Measurements from ENCODE around the gene ABCC3. TPM values are rescaled to one million over a fixed set of nuclear protein-coding genes. Genes with fewer than 3 reads are reported as not detected.

The ABCC3 gene
- total RNA-seq, 1 experiment from 2014 or later: 66.2 TPM

DNA sequence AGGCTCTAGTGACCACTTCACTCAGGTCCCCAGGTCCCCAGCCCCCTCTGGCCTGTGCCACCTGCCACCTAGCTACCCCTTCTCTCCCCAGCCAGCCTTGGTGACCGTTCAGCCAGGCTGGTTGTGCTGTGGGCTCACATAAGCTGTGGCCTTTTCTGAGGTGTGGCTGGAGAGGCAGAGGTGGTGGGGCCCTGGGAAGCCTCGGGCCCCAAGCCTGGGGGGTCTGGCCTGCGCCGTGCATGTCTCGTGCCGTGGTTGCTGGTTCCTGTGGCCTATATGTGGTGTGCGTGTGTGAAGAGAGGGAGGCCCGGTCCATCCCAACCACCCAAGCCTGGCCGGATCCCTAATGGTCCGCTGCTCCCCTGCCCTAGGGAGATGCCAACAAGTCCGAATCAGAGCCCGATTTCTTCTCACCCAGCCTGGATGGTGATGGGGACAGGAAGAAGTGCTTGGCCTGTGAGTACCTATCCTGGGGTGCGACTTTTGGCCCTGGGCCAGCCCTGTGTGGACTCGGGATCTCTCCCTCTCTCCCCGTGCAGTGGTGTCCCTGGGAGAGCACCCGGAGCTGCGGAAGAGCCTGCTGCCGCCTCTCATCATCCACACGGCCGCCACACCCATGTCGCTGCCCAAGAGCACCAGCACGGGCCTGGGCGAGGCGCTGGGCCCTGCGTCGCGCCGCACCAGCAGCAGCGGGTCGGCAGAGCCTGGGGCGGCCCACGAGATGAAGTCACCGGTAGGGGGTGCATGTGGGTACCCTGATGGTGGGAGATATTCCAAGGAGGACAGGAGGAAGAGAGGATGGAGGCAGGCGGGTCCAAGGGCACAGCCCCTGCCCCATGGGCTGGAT is 38.3 kb upstream of the ABCC3 start (continued):
- no peak for TF ChIP-seq MAX (IDR thresholded peaks at IDR 0.05)

GRCh38 chr17:50598487-50598886 is 36.2 kb upstream of the ABCC3 start:
- no peak overlapping the region for H2AFZ ChIP-seq (ENCODE audit: low read depth, low read length, poor library complexity, severe bottlenecking)
- BruUV-seq (replicated peaks): no TSS peak
- H3K9me3 ChIP-seq (ENCODE audit: control insufficient read depth in 1 of 2, insufficient read depth in 1 of 2, low read depth in 1 of 2, low read length in 2 of 2): no peaks in the 10 kb centered on the region
- H3K4me3 ChIP-seq (replicated peaks in 1 of 2; ENCODE audit: low read depth in 1 of 2, low read length in 2 of 2): no peak overlapping the region
- RAD21 ChIA-PET (ENCODE audit: low non-redundant PET in 1 of 2, low total read pairs in 2 of 2, uncharacterized antibody in 2 of 2, unreplicated experiment in 2 of 2): no interaction called here
- POLR2A ChIA-PET: interaction anchor here (0.6 kb wide), 1 partner anchor 372 kb away, joined by 4 read pairs; no protein-coding TSS in a partner anchor
- intact Hi-C loops (cut with micrococcal nuclease): no loop called here
- no peak overlapping the region for H3K4me2 ChIP-seq (ENCODE audit: low read length)
- H3K27ac ChIP-seq (ENCODE audit: low read depth, low read length): no peak overlapping the region
- no peaks in the 10 kb centered on the region for H3K9me2 ChIP-seq (ENCODE audit: insufficient read depth)
- CTCF ChIA-PET: no interaction called here
- H3K36me3 ChIP-seq (ENCODE audit: control insufficient read depth in 1 of 2, insufficient read depth in 2 of 2, low read length in 2 of 2): no peaks in the 10 kb centered on the region
- H3K27me3 ChIP-seq (ENCODE audit: insufficient read depth, low read length): no peaks in the 10 kb centered on the region
- H3K9ac ChIP-seq (ENCODE audit: low read length): no peak overlapping the region
- no peaks in the 10 kb centered on the region for H3K79me2 ChIP-seq (ENCODE audit: insufficient read depth, low read length)
- no peaks in the 10 kb centered on the region for H4K20me1 ChIP-seq (ENCODE audit: insufficient read depth)
- ATAC-seq (no peak), DNase-seq (ENCODE audit: low read depth, low spot score) (no peak)
- no peak for TF ChIP-seq CEBPB (IDR thresholded peaks at IDR 0.05; ENCODE audit: low read depth)
- no peak for TF ChIP-seq YY1 (IDR thresholded peaks at IDR 0.05; ENCODE audit: extremely low read depth, insufficient replicate concordance, low read depth, low read length)
- TF ChIP-seq EZH2phosphoT487 (IDR thresholded peaks at IDR 0.05; ENCODE audit: borderline replicate concordance): no peak
- no peak for TF ChIP-seq POLR2A (IDR thresholded peaks at IDR 0.05; ENCODE audit: borderline replicate concordance, extremely low read depth, insufficient read depth, insufficient read length)
- no peaks in the 10 kb centered on the region for H3K4me1 ChIP-seq (ENCODE audit: control insufficient read depth in 1 of 2, insufficient read depth in 2 of 2, low read length in 2 of 2)

- RAD21 ChIA-PET (ENCODE audit: low non-redundant PET in 1 of 2, low total read pairs in 2 of 2, uncharacterized antibody in 2 of 2, unreplicated experiment in 2 of 2): no interaction called here
- POLR2A ChIA-PET: no interaction called here
- no TSS peak for BruUV-seq (replicated peaks)
- Histone ChIP-seq H3K79me2 (ENCODE audit: insufficient read depth, low read length) (no peaks in the 10 kb centered on the region), H3K27ac (ENCODE audit: low read depth, low read length) (no peak overlapping the region), H3K4me1 (ENCODE audit: control insufficient read depth in 1 of 2, insufficient read depth in 2 of 2, low read length in 2 of 2) (no peaks in the 10 kb centered on the region), H3K9me3 (ENCODE audit: control insufficient read depth in 1 of 2, insufficient read depth in 1 of 2, low read depth in 1 of 2, low read length in 2 of 2) (no peaks in the 10 kb centered on the region), H3K4me2 (ENCODE audit: low read length) (no peak overlapping the region), H3K9me2 (ENCODE audit: insufficient read depth) (no peaks in the 10 kb centered on the region), H3K27me3 (ENCODE audit: insufficient read depth, low read length) (no peaks in the 10 kb centered on the region), H3K4me3 (replicated peaks in 1 of 2; ENCODE audit: low read depth in 1 of 2, low read length in 2 of 2) (no peak overlapping the region), H2AFZ (ENCODE audit: low read depth, low read length, poor library complexity, severe bottlenecking) (no peak overlapping the region), H3K9ac (ENCODE audit: low read length) (no peak overlapping the region), H4K20me1 (ENCODE audit: insufficient read depth) (no peaks in the 10 kb centered on the region), H3K36me3 (ENCODE audit: control insufficient read depth in 1 of 2, insufficient read depth in 2 of 2, low read length in 2 of 2) (no peaks in the 10 kb centered on the region)
- no peak for DNase-seq (ENCODE audit: low read depth, low spot score)
- no peak for ATAC-seq
- intact Hi-C loops (cut with micrococcal nuclease): no loop called here
- CTCF ChIA-PET: no interaction called here
- TF ChIP-seq POLR2AphosphoS5 (IDR thresholded peaks at IDR 0.05; ENCODE audit: low read depth, low read length) (no peak), CTCF (IDR thresholded peaks at IDR 0.05 in 2 of 3, conservative IDR thresholded peaks at IDR 0.05 in 1 of 3; ENCODE audit: borderline replicate concordance in 1 of 3, insufficient read depth in 1 of 3, low read depth in 2 of 3, low read length in 2 of 3) (no peak), ZBTB33 (IDR thresholded peaks at IDR 0.05; ENCODE audit: extremely low read depth, insufficient replicate concordance, low read length) (no peak), ATF3 (IDR thresholded peaks at IDR 0.05) (no peak), CBX3 (IDR thresholded peaks at IDR 0.05; ENCODE audit: low read depth) (no peak), EZH2phosphoT487 (IDR thresholded peaks at IDR 0.05; ENCODE audit: borderline replicate concordance) (no peak), JUND (IDR thresholded peaks at IDR 0.05) (no peak), RAD21 (IDR thresholded peaks at IDR 0.05; ENCODE audit: low read depth) (no peak), SIN3A (IDR thresholded peaks at IDR 0.05; ENCODE audit: low read depth) (no peak), MAX (IDR thresholded peaks at IDR 0.05) (no peak)
These were observed 35.1 kb upstream of the ABCC3 start for GRCh38 chr17:50599606-50600005.
